ENCODE results near the gene ZNF385A. TPM values are rescaled to one million over a fixed set of nuclear protein-coding genes. Genes with fewer than 3 reads are reported as not detected.

ZNF385A gene
- total and polyA plus RNA-seq, 2 of the 4 experiments (the other 2 are of a cell fraction): 0.36 to 2.5 TPM

DNA sequence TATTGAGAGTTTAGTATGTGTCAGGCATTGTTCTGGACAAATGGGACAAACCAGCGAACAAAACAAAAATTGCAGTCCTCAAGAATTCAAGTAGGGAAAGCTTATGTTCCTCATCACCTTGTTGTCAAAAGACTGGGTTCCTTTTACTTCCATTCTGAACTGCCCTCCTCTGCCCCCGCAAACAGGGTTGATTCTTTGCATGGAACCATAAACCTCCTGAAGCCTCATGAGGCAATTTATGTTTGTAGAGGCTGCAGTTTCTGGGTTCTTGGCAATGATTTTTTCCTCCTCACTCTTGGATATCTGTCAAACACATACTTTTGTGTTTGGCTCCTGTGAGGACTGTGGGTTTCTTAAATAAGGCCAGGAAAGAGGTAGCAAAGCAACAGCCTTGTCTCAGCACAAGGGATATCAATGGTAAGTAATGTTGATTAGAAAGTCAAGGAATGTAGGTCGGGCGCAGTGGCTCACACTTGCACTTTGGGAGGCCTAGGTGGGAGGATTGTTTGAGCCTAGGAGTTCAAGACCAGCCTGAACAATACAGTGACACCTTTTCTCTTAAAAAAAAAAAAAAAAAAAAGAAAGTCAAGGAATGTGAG, 45.7 kb downstream of the ZNF385A start:
- Histone ChIP-seq H2BK20ac (ENCODE audit: low read depth, low read length) (peak overlapping the region; percentile 7; the same call in 1 of the 2 replicates), H4K91ac (ENCODE audit: insufficient read depth, low read depth, low read length) (no peak overlapping the region), H4K5ac (ENCODE audit: low read depth, low read length) (no peak overlapping the region), H3K27ac (ENCODE audit: insufficient read depth, low read length) (peak overlapping the region; percentile 48; the same call in 1 of the 2 replicates), H3K36me3 (ENCODE audit: control insufficient read depth, insufficient read depth, low read length) (peaks cover 15% of the 10 kb centered on the region), H2AFZ (replicated peaks; ENCODE audit: low read length, poor library complexity) (no peak overlapping the region), H3K9ac (ENCODE audit: low read depth, low read length) (no peak overlapping the region), H3K14ac (replicated peaks; ENCODE audit: low read depth, low read length) (peak overlapping the region; percentile 61), H3K4me3 (ENCODE audit: insufficient read depth, low read depth, low read length) (no peak overlapping the region), H4K8ac (ENCODE audit: low read depth in 2 of 2, low read length in 2 of 2) (no peak overlapping the region), H2AK5ac (ENCODE audit: low read depth, low read length) (peak overlapping the region; percentile 49; the same call in 1 of the 2 replicates), H3K27me3 (ENCODE audit: control insufficient read depth, insufficient read depth, low read length) (no peaks in the 10 kb centered on the region), H2BK15ac (ENCODE audit: low read depth, low read length) (no peak overlapping the region; the same call in 2 of the 3 replicates), H2BK120ac (ENCODE audit: low read depth, low read length) (no peak overlapping the region), H3K4me1 (ENCODE audit: control insufficient read depth, insufficient read depth, low read length) (peaks cover 40% of the 10 kb centered on the region), H2BK5ac (ENCODE audit: low read depth, low read length, poor library complexity, severe bottlenecking) (peak overlapping the region; percentile 8), H3K18ac (ENCODE audit: low read depth, low read length) (no peak overlapping the region), H3K4ac (ENCODE audit: low read depth, low read length) (peak overlapping the region; percentile 22; the same call in 1 of the 2 replicates), H2AK9ac (replicated peaks; ENCODE audit: low read depth, low read length, poor library complexity) (no peak overlapping the region), H4K20me1 (ENCODE audit: insufficient read depth, low read length) (peaks cover 41% of the 10 kb centered on the region), H3K79me1 (ENCODE audit: low read depth in 1 of 2, low read length in 2 of 2) (peaks cover 43 to 80% of the 10 kb centered on the region in 2 experiments), H3K9me3 (ENCODE audit: control insufficient read depth, insufficient read depth, low read length) (no peaks in the 10 kb centered on the region), H3K4me2 (ENCODE audit: low read depth, low read length) (peak overlapping the region; percentile 26), H3K23ac (ENCODE audit: low read depth, low read length) (peak overlapping the region; percentile 45; the same call in 1 of the 2 replicates), H3K9me1 (ENCODE audit: insufficient read depth, low read length) (peaks cover 25% of the 10 kb centered on the region), H3K56ac (ENCODE audit: extremely low read depth, insufficient read depth, low read length) (no peak overlapping the region)
- DNase-seq: peak; percentile 56
- ATAC-seq (ENCODE audit: low read depth): 0 out of 2 replicates have a peak, but pooled peaks have one; percentile 7
- CTCF ChIA-PET: no interaction called here
- BruUV-seq (replicated peaks): no TSS peak
- WGBS, 2 experiments (ENCODE audit: extremely low coverage in 2 of 2, insufficient read length in 1 of 2): no CpG with 5 or more reads among the region's 4 CpGs
- TF ChIP-seq, protein P1, sequence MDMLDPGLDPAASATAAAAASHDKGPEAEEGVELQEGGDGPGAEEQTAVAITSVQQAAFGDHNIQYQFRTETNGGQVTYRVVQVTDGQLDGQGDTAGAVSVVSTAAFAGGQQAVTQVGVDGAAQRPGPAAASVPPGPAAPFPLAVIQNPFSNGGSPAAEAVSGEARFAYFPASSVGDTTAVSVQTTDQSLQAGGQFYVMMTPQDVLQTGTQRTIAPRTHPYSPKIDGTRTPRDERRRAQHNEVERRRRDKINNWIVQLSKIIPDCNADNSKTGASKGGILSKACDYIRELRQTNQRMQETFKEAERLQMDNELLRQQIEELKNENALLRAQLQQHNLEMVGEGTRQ (IDR thresholded peaks at IDR 0.05; ENCODE audit: low read depth, low read length): no peak
- TF ChIP-seq MAZ (IDR thresholded peaks at IDR 0.05; ENCODE audit: borderline replicate concordance, low read depth, low read length) (no peak), NFE2L2 (IDR thresholded peaks at IDR 0.05; ENCODE audit: low read depth, low read length) (no peak), BHLHE40 (IDR thresholded peaks at IDR 0.05; ENCODE audit: low read depth, low read length) (no peak)
- TF ChIP-seq, protein P2, sequence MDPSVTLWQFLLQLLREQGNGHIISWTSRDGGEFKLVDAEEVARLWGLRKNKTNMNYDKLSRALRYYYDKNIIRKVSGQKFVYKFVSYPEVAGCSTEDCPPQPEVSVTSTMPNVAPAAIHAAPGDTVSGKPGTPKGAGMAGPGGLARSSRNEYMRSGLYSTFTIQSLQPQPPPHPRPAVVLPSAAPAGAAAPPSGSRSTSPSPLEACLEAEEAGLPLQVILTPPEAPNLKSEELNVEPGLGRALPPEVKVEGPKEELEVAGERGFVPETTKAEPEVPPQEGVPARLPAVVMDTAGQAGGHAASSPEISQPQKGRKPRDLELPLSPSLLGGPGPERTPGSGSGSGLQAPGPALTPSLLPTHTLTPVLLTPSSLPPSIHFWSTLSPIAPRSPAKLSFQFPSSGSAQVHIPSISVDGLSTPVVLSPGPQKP (IDR thresholded peaks at IDR 0.05; ENCODE audit: borderline replicate concordance, low read depth, low read length): no peak
- intact Hi-C loops (cut with micrococcal nuclease): loop anchor here (2.0 kb wide), 1 partner anchor 20 kb away; no protein-coding TSS in a partner anchor
- in situ Hi-C loops (cut with MboI; ENCODE audit: low sequenced_read_pairs): no loop called here
- dilution Hi-C loops (cut with HindIII; ENCODE audit: low sequenced_read_pairs, unreplicated experiment): no loop called here
- POLR2A ChIA-PET (ENCODE audit: unreplicated experiment): interaction anchor here (1.7 kb wide), 1 partner anchor 14 kb away, joined by 7 read pairs; the partner anchor contains the start of gene COPZ1
